Measurements from ENCODE around the gene TSPEAR. TPM values are rescaled to one million over a fixed set of nuclear protein-coding genes. Genes with fewer than 3 reads are reported as not detected.

TSPEAR gene
- total RNA-seq, 4 donors from 2014 or later: not detected

DNA sequence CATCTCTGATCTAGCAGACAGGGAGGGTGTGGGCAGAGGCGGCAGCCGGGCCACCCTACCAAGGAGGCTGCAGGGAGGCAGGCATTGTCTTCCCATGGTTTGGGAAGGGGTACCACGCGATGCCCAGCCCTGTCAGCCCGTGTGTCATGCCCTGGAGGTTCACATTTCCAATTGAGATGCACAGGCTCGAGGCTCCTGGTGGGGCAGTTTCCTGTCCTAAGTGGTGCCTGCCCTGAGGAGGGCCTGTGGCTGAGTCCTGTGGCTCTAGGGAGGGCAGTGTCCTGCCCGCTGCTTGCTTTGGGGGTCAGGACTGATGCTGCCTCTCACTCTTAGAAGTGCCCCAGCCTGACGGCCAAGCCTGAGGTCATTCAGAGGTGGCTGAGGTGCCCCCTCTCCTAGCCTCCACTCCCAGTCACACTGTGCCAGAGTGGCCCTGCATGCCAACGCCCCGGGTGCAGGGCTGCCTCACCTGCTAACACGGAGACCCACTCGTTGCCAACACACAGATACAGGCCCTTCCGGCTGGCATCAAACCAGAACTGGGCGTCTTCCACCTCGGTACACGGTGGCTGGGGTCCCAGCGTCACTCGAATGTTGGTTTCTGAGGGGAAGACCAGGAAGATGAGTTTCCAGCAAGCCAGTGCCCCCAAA is 183.3 kb downstream of the TSPEAR start:
- no peaks in the 10 kb centered on the region for H3K4me1 ChIP-seq
- DNase-seq (ENCODE audit: low spot score in 2 of 2): no peak
- no peaks in the 10 kb centered on the region for H3K27me3 ChIP-seq

DNA sequence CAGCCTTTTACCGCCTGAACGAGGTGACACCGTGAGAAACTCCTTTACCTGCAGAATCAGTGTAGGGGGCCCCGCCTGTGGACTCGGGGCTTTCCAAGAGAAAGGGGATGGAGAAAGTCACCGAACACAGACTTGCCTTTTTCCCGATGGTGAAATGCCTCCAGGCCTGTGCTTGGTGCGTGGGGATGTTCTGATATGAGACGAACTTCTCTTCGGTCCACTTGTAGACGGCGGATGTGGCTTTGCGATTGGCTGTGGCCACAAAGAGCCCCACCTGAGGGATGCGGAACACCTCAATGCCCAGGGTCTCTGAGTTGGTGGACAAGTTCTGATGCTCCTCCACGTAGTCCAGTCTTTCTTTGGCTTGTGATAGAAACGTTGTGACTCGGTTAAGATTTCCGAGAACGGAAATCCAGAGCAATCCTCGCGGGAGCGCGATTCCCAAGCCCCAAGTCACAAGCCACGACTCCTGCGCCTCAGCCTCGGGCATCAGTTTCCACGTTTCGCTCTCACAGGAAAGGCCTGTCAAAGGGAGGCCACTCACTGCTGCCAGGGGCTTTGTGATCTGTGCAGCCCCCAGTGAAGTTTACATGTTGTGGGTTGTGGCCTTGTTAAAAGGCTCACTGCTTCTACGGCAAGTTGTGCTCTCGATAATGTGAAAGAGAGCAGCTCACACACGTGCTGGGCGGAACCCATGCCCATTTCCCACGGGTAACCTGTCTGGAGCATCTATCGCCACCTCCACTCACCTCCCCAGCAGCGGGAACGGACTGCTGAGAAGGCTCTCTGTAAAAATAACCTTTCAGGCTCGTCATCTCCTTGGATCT is 184.0 kb downstream of the TSPEAR start:
- WGBS, 2 donors: 84 to 87% methylated on average over 37 of the region's 37 CpGs
- Histone ChIP-seq H3K27me3 (no peaks in the 10 kb centered on the region), H3K27ac (no peak overlapping the region)

More for the DNA sequence above, 183.3 kb downstream of the TSPEAR start:
- H3K36me3 ChIP-seq: no peaks in the 10 kb centered on the region
- no peak overlapping the region for H3K4me3 ChIP-seq
- H3K27ac ChIP-seq: no peak overlapping the region
- WGBS, 2 donors: 76 to 88% methylated on average over 6 to 17 of the region's 18 CpGs
- TF ChIP-seq, protein P1, sequence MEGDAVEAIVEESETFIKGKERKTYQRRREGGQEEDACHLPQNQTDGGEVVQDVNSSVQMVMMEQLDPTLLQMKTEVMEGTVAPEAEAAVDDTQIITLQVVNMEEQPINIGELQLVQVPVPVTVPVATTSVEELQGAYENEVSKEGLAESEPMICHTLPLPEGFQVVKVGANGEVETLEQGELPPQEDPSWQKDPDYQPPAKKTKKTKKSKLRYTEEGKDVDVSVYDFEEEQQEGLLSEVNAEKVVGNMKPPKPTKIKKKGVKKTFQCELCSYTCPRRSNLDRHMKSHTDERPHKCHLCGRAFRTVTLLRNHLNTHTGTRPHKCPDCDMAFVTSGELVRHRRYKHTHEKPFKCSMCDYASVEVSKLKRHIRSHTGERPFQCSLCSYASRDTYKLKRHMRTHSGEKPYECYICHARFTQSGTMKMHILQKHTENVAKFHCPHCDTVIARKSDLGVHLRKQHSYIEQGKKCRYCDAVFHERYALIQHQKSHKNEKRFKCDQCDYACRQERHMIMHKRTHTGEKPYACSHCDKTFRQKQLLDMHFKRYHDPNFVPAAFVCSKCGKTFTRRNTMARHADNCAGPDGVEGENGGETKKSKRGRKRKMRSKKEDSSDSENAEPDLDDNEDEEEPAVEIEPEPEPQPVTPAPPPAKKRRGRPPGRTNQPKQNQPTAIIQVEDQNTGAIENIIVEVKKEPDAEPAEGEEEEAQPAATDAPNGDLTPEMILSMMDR (IDR thresholded peaks at IDR 0.05): no peak
- TF ChIP-seq EP300 (IDR thresholded peaks at IDR 0.05) (no peak), POLR2A (IDR thresholded peaks at IDR 0.05) (no peak)
- no peaks in the 10 kb centered on the region for H3K9me3 ChIP-seq

DNA sequence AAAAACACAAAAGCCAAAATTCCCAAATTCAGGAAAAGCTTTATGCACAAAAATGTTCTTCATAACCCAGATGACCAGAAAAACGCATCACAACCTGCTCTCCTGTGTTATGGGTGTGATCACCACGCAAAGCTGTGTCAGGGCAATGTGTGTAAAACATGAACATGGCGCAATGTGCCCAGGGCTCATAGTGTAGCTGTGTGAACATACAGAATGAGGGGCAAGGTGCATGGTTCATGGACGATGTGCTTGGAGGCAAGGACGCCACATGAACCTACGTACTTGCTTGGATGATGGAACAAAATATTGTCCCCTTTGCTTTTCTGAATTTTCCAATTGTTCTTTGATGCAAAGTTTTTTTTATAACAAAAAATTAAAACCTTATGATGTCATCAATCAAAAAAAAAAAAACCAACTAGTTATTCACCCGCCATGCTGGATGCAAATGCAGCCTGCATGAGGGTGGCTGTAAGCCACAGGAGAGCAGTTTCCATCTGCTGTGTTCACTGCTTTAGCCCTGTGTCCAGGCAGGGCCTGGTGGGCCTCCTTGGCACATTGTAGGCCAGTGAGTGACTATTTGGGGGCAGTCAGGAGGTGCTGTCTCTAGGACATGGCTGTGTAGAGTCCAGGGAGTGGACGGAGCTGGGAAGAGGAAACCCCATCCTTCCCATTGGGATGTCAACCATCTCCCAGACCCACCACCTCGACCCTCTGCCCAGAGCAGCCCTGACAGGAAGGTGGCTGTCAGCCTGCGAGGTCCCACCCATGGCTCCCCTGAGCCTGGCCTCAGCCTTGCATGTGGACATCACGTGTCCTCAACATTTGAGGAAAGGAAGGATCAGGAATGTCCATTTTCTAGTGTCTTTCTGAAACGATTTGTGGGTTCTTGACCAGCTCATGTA is 185.0 kb downstream of the TSPEAR start:
- no peak for DNase-seq (ENCODE audit: low spot score in 2 of 2)
- H3K36me3 ChIP-seq: no peaks in the 10 kb centered on the region
- 84 to 87% methylated on average over 12 of the region's 12 CpGs for WGBS, 2 donors

More for the DNA sequence above, 184.0 kb downstream of the TSPEAR start:
- no peaks in the 10 kb centered on the region for H3K9me3 ChIP-seq
- no peaks in the 10 kb centered on the region for H3K36me3 ChIP-seq
- TF ChIP-seq EP300 (IDR thresholded peaks at IDR 0.05) (no peak), POLR2A (IDR thresholded peaks at IDR 0.05) (no peak)
- TF ChIP-seq, protein P1 (IDR thresholded peaks at IDR 0.05): no peak
- DNase-seq (ENCODE audit: low spot score in 2 of 2): no peak
- no peaks in the 10 kb centered on the region for H3K4me1 ChIP-seq
- no peak overlapping the region for H3K4me3 ChIP-seq

DNA sequence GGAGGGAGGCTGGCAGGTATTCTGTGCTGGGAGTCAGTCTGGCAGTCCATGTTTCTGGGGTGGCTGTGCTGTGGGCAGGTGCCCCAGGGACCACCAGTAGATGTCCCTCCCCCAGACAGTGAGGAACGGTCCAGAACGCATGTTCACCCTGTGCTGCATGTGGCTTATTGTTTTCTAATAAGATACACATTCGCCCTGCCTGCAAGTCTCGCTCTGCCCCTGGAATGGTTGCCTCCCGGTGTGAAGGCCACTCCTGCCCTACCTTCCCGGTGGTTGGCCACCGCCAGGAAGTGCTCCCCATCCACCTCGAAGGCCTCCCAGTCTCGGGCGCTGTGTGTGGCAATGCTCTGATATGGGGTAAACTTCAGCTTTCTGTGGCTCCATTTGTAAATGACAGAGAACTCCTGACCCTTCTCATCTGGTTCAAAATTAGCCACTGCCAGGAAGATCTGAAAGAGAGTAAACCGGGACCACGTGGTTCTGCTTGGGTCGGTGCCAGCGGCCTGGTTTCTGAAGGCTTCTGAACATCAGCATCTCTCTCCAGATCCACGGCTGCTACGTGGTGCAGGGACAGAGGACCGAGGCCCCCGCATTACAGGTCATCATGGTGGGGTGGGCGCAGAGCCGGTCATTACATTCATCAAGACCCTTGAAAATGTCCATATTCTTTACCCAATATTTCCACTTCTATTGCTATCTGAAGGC is 185.8 kb downstream of the TSPEAR start:
- TF ChIP-seq, protein P1 (IDR thresholded peaks at IDR 0.05): no peak
- TF ChIP-seq EP300 (IDR thresholded peaks at IDR 0.05): no peak
- no peak for TF ChIP-seq POLR2A (IDR thresholded peaks at IDR 0.05)
- Histone ChIP-seq H3K4me3 (no peak overlapping the region), H3K4me1 (no peaks in the 10 kb centered on the region), H3K27ac (no peak overlapping the region), H3K27me3 (no peaks in the 10 kb centered on the region), H3K9me3 (no peaks in the 10 kb centered on the region), H3K36me3 (no peaks in the 10 kb centered on the region)
- 87 to 88% methylated on average over 20 of the region's 20 CpGs for WGBS, 2 donors
- DNase-seq (ENCODE audit: low spot score in 2 of 2): no peak

More for the DNA sequence above, 185.0 kb downstream of the TSPEAR start:
- TF ChIP-seq, protein P1 (IDR thresholded peaks at IDR 0.05): no peak
- no peak for TF ChIP-seq POLR2A (IDR thresholded peaks at IDR 0.05)
- no peak for TF ChIP-seq EP300 (IDR thresholded peaks at IDR 0.05)
- H3K9me3 ChIP-seq: no peaks in the 10 kb centered on the region
- H3K27ac ChIP-seq: no peak overlapping the region
- no peak overlapping the region for H3K4me3 ChIP-seq
- no peaks in the 10 kb centered on the region for H3K27me3 ChIP-seq
- no peaks in the 10 kb centered on the region for H3K4me1 ChIP-seq
